IMR-90 (cell line): ENCODE results near the gene C14orf119.

ENCODE experiments used
- CEBPB ChIP-seq: IDR thresholded peaks from 2 replicates; pipeline ENCODE4 v1.6.1; 2012; ENCODE audit warnings: low read depth, low read length, improper control_type of control experiment
- FOS ChIP-seq: fragments of 150-350 bp; IDR thresholded peaks from 2 replicates; pipeline ENCODE4 v1.6.1; 2016; ENCODE audit warnings: low read depth, low read length
- MAZ ChIP-seq: IDR thresholded peaks from 2 replicates; pipeline ENCODE4 v1.6.1; 2012; ENCODE audit warnings: low read depth, mild to moderate bottlenecking, low read length, improper control_type of control experiment, moderate library complexity, borderline replicate concordance
- POLR2A ChIP-seq: IDR thresholded peaks from 2 replicates; pipeline ENCODE4 v1.6.1; 2012; ENCODE audit warnings: mild to moderate bottlenecking, low read depth, low read length
- RCOR1 ChIP-seq: IDR thresholded peaks from 2 replicates; pipeline ENCODE4 v1.6.1; 2012; ENCODE audit warnings: mild to moderate bottlenecking, low read length, improper control_type of control experiment; ENCODE audit not compliant: insufficient replicate concordance
- RFX5 ChIP-seq: IDR thresholded peaks from 2 replicates; pipeline ENCODE4 v1.8.0; 2012; ENCODE audit warnings: low read depth, mild to moderate bottlenecking, low read length, moderate library complexity
- SMC3 ChIP-seq: fragments of 150-350 bp; IDR thresholded peaks from 2 replicates; pipeline ENCODE4 v1.6.1; 2016; ENCODE audit warnings: low read depth, mild to moderate bottlenecking, antibody characterized with exemption, low read length, moderate library complexity
- TF ChIP-seq, protein P1 (sequence below): conservative IDR thresholded peaks from 2 replicates; pipeline ENCODE4 v1.5.1; 2012; ENCODE audit warnings: mild to moderate bottlenecking, low read depth, low read length, improper control_type of control experiment
- TF ChIP-seq, protein P2 (sequence below): fragments of 150-350 bp; IDR thresholded peaks from 2 replicates; pipeline ENCODE4 v1.6.1; 2017; ENCODE audit warnings: mild to moderate bottlenecking, antibody characterized with exemption, low read length, low read depth
- TF ChIP-seq, protein P3 (sequence below): fragments of 150-350 bp; IDR thresholded peaks from 2 replicates; pipeline ENCODE4 v1.6.1; 2016; ENCODE audit warnings: low read depth, mild to moderate bottlenecking, low read length, moderate library complexity, borderline replicate concordance

DNA sequence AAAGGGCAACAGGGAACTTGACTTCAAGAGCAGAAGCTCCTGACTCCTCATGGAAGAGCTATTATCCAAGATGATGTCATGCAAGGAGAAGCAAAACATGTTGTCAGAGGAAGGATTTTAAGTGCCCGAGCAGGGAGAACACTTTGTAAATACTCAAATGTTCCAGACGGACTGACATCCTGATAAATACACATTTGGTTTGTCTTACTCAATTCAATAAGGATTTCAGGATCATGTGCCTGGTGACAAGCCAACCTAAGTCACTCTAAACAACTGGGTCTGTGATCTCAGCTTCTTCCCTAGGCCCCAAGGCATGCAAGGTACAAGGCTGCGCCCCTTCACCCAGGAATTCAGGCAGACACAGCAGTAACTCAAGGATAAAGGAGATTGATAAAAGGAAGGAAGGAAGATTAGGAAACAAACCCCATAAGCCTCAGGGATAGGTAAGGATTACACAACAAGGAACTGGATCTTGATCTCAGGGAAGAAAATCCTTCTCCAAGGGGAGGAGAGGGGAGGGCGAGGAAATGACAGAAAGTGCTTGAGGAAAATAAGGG, 50.6 kb downstream of the C14orf119 start:
- TF ChIP-seq, protein P1, sequence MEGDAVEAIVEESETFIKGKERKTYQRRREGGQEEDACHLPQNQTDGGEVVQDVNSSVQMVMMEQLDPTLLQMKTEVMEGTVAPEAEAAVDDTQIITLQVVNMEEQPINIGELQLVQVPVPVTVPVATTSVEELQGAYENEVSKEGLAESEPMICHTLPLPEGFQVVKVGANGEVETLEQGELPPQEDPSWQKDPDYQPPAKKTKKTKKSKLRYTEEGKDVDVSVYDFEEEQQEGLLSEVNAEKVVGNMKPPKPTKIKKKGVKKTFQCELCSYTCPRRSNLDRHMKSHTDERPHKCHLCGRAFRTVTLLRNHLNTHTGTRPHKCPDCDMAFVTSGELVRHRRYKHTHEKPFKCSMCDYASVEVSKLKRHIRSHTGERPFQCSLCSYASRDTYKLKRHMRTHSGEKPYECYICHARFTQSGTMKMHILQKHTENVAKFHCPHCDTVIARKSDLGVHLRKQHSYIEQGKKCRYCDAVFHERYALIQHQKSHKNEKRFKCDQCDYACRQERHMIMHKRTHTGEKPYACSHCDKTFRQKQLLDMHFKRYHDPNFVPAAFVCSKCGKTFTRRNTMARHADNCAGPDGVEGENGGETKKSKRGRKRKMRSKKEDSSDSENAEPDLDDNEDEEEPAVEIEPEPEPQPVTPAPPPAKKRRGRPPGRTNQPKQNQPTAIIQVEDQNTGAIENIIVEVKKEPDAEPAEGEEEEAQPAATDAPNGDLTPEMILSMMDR, result no peak
- TF ChIP-seq MAZ (no peak), RCOR1 (no peak), CEBPB (no peak), POLR2A (no peak), RFX5 (no peak), FOS (no peak), SMC3 (no peak)
- TF ChIP-seq, protein P2, sequence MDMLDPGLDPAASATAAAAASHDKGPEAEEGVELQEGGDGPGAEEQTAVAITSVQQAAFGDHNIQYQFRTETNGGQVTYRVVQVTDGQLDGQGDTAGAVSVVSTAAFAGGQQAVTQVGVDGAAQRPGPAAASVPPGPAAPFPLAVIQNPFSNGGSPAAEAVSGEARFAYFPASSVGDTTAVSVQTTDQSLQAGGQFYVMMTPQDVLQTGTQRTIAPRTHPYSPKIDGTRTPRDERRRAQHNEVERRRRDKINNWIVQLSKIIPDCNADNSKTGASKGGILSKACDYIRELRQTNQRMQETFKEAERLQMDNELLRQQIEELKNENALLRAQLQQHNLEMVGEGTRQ, result no peak
- TF ChIP-seq, protein P3, sequence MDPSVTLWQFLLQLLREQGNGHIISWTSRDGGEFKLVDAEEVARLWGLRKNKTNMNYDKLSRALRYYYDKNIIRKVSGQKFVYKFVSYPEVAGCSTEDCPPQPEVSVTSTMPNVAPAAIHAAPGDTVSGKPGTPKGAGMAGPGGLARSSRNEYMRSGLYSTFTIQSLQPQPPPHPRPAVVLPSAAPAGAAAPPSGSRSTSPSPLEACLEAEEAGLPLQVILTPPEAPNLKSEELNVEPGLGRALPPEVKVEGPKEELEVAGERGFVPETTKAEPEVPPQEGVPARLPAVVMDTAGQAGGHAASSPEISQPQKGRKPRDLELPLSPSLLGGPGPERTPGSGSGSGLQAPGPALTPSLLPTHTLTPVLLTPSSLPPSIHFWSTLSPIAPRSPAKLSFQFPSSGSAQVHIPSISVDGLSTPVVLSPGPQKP, result no peak
